GM18498 (cell line): Measurements from ENCODE around the gene CMTM8.
"Not testable (repeated sequence)": the region's sequence is repeated elsewhere in the genome, so short reads cannot be mapped to it uniquely, and the experiment has no call there.

Source experiments
- ATAC-seq: cut with Tn5 transposase; IDR thresholded peaks from one replicate; pipeline ENCODE4 v1.9.1; 2021; ENCODE audit warnings: mild to moderate bottlenecking, moderate library complexity; ENCODE audit not compliant: unreplicated experiment

The CMTM8 gene

DNA sequence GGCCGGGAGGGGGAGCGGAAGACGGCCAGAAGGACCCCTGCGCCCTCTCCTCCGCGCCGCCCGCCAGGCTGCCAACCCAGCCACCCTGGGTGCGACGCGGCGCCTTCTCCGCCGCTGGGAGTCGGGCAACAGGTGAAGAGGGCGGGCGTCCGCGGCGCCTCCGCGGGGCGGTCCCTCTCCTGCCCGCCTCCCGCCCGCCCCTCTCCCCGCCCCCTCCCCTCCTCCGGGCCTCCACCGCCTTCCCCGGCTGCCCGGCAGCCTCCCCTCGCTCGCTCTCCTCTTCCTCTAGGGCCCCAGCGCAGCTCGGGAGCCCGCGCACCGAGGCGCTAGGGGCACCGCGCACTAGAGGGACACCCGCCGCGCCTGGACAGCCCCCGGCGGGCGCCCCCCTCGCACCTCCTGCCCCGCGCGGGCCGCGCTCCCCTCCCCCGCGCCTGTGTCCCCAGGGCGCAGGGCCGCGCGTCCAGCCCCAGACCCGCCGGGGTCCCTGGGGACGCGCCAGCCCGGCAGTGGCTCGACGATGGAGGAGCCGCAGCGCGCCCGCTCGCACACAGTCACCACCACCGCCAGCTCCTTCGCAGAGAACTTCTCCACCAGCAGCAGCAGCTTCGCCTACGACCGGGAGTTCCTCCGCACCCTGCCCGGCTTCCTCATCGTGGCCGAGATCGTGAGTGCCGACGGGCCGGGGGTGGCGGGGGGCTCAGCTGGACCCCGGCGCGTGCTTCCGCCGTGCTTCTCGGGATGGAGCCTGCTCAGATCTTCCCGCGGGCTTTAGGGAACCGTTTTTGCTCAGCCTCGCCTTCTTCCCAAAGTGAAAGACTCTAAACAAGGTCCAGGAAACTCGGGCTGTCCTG, at the start of gene CMTM8:
Gene CMTM8, plus strand, starts transcription at position 228 of the 854 bp plus-strand sequence. Its CDS starts 293 bp downstream, at position 521.
- ATAC-seq, result peak; percentile 76

DNA sequence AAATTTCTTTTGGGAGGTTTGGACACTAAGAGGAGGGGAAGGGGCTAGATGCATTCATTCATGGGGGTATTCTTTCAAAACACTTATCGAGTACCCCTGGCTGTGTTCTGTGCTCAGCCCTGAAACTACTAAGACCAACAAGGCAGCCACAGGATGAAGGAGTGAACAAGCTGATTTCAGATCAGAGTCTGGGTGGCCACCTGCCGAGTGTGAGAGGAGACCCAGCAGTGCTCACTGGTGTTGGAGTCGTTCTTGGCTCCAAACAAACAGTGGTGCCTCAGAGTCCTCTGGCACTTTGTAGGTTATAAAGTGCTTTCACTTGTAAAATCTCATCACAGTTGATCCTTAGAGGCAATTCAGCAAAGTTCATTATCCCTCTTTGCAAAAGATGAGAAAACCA, 48.8 kb upstream of the CMTM8 start:
- ATAC-seq, result no peak

DNA sequence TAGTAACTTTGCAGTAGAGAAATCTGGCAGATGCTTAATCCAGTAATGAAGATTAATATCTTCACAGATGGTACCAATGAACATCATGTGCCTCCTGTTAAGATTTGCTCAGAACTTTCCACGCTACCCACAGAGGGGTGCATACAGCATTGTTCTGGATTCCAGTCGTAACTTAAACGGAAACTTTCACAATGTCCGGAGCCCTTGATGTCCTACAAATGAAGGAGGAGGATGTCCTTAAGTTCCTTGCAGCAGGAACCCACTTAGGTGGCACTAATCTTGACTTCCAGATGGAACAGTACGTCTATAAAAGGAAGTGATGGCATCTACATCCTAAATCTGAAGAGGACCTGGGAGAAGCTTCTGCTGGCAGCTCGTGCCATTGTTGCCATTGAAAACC, 47.9 kb upstream of the CMTM8 start:
- ATAC-seq, result not testable (repeated sequence)

- no peak for ATAC-seq
These were observed 45.4 kb upstream of the CMTM8 start for GRCh38 chr3:32193101-32193500.

GRCh38 chr3:32194653-32195052, 43.8 kb upstream of the CMTM8 start:
- no peak for ATAC-seq

- no peak for ATAC-seq
These were observed 42.4 kb upstream of the CMTM8 start for GRCh38 chr3:32195995-32196540.

GRCh38 chr3:32197991-32198390, 40.5 kb upstream of the CMTM8 start:
- no peak for ATAC-seq

GRCh38 chr3:32198714-32199113, 39.8 kb upstream of the CMTM8 start:
- no peak for ATAC-seq

- no peak for ATAC-seq
These were observed 38.0 kb upstream of the CMTM8 start for GRCh38 chr3:32200490-32200889.

- ATAC-seq, result no peak
These were observed 37.3 kb upstream of the CMTM8 start for GRCh38 chr3:32200992-32201758.

DNA sequence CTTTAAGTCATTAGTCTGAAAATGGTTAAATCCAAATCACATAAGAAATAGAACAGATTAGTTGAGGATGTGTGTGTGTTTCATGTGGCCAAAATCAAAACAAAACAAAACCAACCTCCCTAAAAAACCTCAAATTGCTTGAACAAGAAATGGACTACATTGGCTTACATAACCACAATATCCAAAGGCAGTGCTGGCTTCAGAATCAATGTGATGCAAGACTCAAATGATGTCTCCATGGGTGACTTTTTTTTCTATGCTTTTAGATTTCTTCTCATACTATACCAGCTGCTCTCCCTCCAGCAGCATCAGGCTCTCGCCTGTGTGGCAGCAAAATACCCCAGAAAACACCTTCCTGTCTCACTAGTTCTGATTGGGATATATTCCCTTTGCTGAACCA, 36.0 kb upstream of the CMTM8 start:
- no peak for ATAC-seq

DNA sequence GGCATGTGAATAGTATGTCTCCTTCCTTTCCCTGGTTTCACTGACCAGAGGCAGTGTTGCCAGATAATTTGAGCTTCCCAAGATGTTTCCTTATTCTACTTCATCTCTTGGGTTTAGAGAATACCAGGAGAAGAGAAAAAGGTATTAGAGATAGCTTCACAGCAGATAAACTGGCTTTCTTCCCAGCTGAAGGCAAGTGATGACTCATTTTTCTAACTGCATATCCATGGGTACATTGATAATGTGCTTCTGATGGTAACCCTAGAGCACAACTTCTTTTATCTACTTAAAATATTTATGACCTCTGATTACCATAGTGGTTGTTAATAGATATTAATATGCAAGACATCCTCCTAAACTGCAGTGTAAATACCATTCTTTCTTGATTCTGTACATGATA, 34.6 kb upstream of the CMTM8 start:
- no peak for ATAC-seq

DNA sequence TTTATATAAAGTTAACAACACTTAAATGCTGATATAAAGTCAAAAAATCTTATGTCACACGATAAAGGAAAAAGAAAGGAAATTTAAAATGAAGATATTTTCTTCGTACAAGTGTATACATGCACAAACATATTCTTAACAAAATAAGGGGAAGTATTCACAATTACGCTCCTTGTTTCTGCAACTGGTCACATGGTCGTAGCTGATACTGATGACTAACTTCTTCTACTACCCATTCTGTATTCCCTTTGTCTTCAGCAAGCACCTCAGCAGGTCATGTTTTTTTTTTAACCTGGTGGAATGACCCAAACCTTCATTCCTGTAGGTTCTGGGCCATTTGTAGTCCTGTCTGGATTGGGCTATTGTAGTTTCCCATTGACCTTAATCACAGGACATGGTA, 30.0 kb upstream of the CMTM8 start:
- no peak for ATAC-seq

GRCh38 chr3:32215185-32215584, 23.3 kb upstream of the CMTM8 start:
- no peak for ATAC-seq

DNA sequence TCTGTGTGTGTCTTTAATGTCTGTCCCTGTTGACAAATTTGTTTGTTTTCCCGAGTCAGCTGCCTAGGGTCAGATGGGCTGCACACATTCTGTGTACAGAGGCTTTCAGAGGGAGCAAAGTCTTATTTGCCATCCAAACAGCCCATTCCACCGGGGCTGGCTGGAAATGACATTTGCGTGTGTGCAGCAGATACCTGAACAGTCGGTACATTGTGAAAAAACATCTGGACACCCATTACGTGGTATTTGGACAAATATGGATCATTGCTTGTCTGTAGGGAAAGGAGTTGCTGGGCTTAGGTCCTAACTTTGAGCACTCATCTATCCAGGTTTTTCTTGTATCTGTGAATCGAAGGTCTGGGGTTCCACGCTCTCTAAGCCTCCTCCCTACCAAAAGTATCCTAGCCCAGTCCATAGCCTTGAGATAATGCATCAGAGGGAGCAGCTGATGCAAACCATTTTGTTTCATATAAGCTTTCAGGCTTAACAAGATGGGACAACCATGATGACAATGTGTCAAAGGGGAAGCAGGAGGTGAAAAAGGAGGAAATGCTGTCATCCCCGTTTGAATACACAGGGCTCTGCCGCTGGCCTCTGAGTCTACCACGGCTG, 22.2 kb upstream of the CMTM8 start:
- no peak for ATAC-seq

DNA sequence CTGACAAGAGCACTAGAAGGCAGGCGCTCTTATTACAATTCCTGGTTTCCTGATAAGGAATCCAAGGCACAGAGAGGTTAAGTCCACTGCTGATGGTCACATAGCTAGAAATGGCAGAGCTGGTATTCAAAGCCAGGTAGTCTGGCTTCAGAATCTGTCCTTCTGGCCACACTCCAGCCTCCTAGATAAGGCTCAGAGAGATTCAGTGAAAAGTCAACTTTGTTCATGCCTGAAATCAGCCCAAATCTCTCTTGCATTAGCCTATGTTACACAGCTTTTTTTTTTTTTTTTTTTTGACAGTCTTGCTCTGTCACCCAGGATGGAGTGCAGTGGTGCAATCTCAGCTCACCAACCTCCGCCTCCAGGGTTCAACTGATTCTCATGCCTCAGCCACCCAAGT, 21.1 kb upstream of the CMTM8 start:
- no peak for ATAC-seq

DNA sequence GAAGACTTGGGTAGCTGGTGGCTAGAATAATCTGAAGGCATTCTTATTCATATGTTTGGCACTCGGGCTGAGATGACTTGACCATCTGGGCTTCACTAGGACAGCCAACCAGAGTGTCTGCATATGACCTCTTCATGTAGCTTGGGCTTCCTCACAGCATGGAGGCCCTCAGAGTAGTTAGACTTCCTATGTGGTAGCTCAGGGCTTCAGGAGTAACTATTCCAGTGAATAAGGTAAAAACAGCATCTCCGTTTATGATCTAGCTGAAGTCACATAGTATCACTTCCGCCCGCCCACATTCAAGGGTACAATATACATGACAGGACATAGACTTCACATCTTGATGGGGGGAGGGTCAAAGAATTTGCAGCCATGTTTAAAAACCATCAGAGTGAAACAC, 18.9 kb upstream of the CMTM8 start:
- no peak for ATAC-seq

DNA sequence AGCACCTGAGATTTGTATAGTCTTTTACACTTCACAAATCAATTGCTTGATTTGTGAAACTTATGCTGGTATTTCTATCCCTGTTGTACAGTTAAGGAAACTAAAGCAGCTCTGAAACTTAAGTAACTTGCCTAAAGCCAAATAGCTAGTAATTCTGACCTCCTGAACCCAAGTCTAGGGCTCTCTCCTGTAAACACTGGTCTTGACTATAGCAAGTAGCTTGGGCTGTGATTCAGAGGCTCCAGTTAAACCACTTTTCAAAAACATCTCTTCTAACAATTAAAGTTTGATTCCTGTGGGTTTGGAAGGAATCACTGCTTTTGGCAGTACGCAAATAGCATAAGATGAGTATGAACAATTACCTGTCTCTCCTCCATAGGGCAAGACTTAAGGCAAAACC, 18.5 kb upstream of the CMTM8 start:
- no peak for ATAC-seq

DNA sequence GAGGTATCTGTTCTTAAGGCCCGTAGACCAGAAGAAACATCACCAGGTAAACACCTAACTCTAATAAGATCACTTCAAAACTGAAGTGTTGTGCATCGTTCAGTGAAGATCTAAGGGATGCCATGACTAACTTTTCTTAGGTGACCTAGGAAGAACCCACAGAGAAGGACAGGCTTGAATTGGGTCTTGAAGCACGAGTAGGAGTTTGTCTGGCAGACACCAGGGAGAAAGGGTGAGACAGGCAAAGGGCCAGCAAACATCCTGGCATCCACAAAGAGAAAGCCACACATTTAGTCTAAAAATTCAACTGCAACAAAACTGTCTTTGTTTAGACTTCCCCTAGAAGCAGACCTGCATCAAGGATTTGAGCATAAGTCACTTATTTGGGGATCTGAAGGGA, 15.5 kb upstream of the CMTM8 start:
- ATAC-seq, result no peak

- no peak for ATAC-seq
These were observed 14.4 kb upstream of the CMTM8 start for GRCh38 chr3:32224016-32224516.

- no peak for ATAC-seq
These were observed 11.5 kb upstream of the CMTM8 start for GRCh38 chr3:32226875-32227500.
